H1 (cell line): ENCODE data around the gene SRPK3. TPM values are rescaled to one million over a fixed set of nuclear protein-coding genes. Genes with fewer than 3 reads are reported as not detected.

Experiments used
- EGR1 ChIP-seq: IDR thresholded peaks from 2 replicates; pipeline ENCODE4 v1.6.1; 2011; ENCODE audit warnings: low read depth, low read length, borderline replicate concordance
- GABPA ChIP-seq: IDR thresholded peaks from 2 replicates; pipeline ENCODE4 v1.6.1; 2011; ENCODE audit warnings: mild to moderate bottlenecking, low read length, moderate library complexity, borderline replicate concordance; ENCODE audit not compliant: insufficient read depth
- HDAC6 ChIP-seq: IDR thresholded peaks from one replicate; pipeline ENCODE4 v1.7.1; 2012; ENCODE audit warnings: low read depth, mild to moderate bottlenecking, inconsistent platforms, low read length, moderate library complexity
- POU5F1 ChIP-seq: IDR thresholded peaks from 2 replicates; pipeline ENCODE4 v1.6.1; 2011; ENCODE audit warnings: low read depth, mild to moderate bottlenecking, low read length, moderate library complexity
- RNF2 ChIP-seq: fragments of 200-900, 300-1000 bp; sonication (generic); IDR thresholded peaks from 2 replicates; pipeline ENCODE4 v1.7.1; 2016; ENCODE audit warnings: borderline replicate concordance, low read depth, mild to moderate bottlenecking, antibody characterized with exemption, low read length; ENCODE audit not compliant: poor library complexity, severe bottlenecking; ENCODE audit errors: missing control alignments
- SUZ12 ChIP-seq: fragments of 200-600 bp; sonication (generic); IDR thresholded peaks from 2 replicates; pipeline ENCODE4 v1.6.1; 2012; ENCODE audit warnings: mild to moderate bottlenecking, inconsistent platforms, low read length, moderate library complexity, mixed read lengths
- TAF1 ChIP-seq: IDR thresholded peaks from 2 replicates; pipeline ENCODE4 v1.6.1; 2011; ENCODE audit warnings: mild to moderate bottlenecking, low read depth, low read length
- TBP ChIP-seq: IDR thresholded peaks from 2 replicates; pipeline ENCODE4 v1.6.1; 2011; ENCODE audit warnings: low read depth, low read length, improper control_type of control experiment
- polyA plus RNA-seq, 7 experiments: library from polyadenylated mRNA; depleted of rRNA in 3 of 7; stranded (reverse) in 5 of 7; unstranded in 2 of 7; fragments of >200 nt in 5 of 7; fragments of 200-250 nt in 2 of 7; gene quantifications; 1 replicate in 5 of 7; 2 replicates in 1 of 7; 4 replicates in 1 of 7; pipeline versions ENCODE4 v1.2.1 to v1.2.3, GENCODE V29; 2011 to 2013; ENCODE audit warnings: missing spikeins in 2 of 7, mixed read lengths in 2 of 7
- total RNA-seq: library from RNA; stranded (reverse); fragmentation: NEBNext Ultra II Directional; extraction: Animal tissue kit (Norgen Biotek cat#: 25700); gene quantifications from 2 replicates; pipeline ENCODE4 v1.2.1, GENCODE V29; 2021

The SRPK3 gene
- total and polyA plus RNA-seq, 2 of the 8 experiments (the other 6 are each of a cell fraction or from before 2014, with no cell fraction given) = not detected

- no peak for TF ChIP-seq GABPA
- no peak for TF ChIP-seq SUZ12
- no peak for TF ChIP-seq POU5F1
- no peak for TF ChIP-seq RNF2
- TF ChIP-seq TBP = no peak
- no peak for TF ChIP-seq HDAC6
- no peak for TF ChIP-seq TAF1
- no peak for TF ChIP-seq EGR1
These were observed 10.8 kb upstream of the SRPK3 start (continued) for GRCh38 chrX:153769865-153770600.
